PC-3 (cell line): Measurements from ENCODE around the gene KRT24.

ENCODE experiments used
- EZH2phosphoT487 ChIP-seq: fragments of 300-600 bp; sonication (generic); IDR thresholded peaks from 2 replicates; pipeline ENCODE4 v1.6.1; 2018; ENCODE audit warnings: mild to moderate bottlenecking, antibody characterized with exemption, low read length, borderline replicate concordance
- TF ChIP-seq, protein P1 (sequence below): fragments of 300-600 bp; sonication (generic); conservative IDR thresholded peaks from 2 replicates; pipeline ENCODE4 v1.5.1; 2017; ENCODE audit warnings: antibody characterized with exemption, low read depth, mild to moderate bottlenecking, low read length

DNA sequence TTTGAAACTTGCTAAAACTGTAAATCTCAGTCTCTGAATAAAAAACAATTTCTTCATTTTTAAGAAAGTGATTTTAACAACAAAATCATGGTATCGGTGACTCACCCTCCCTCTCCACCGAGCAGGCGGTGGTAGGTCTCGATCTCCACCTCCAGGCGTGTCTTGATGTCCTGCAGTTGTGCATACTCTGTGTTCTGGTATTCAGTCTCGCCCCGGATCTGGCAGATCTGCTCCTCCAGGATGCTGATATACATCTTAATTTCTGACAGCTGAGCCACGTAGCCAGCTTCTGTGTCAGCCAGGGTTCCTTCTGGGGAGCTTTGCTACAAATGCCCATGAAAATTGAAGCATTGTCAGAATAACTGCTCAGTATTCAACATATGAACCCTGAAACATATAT, 15.4 kb upstream of the KRT24 start:
- TF ChIP-seq, protein P1, sequence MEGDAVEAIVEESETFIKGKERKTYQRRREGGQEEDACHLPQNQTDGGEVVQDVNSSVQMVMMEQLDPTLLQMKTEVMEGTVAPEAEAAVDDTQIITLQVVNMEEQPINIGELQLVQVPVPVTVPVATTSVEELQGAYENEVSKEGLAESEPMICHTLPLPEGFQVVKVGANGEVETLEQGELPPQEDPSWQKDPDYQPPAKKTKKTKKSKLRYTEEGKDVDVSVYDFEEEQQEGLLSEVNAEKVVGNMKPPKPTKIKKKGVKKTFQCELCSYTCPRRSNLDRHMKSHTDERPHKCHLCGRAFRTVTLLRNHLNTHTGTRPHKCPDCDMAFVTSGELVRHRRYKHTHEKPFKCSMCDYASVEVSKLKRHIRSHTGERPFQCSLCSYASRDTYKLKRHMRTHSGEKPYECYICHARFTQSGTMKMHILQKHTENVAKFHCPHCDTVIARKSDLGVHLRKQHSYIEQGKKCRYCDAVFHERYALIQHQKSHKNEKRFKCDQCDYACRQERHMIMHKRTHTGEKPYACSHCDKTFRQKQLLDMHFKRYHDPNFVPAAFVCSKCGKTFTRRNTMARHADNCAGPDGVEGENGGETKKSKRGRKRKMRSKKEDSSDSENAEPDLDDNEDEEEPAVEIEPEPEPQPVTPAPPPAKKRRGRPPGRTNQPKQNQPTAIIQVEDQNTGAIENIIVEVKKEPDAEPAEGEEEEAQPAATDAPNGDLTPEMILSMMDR, result no peak
- TF ChIP-seq EZH2phosphoT487, result no peak
